VCaP (cell line): Measurements from ENCODE around the gene LDHA.

Experiments
- H3K27ac ChIP-seq: fragments of 450-650 bp; 2 replicates; pipeline ENCODE4 v1.5.1; 2017
- TF ChIP-seq, protein P1 (sequence below): fragments of 450-650 bp; conservative IDR thresholded peaks from 2 replicates; pipeline ENCODE4 v1.5.1; 2017; ENCODE audit warnings: mild to moderate bottlenecking, moderate library complexity

The LDHA gene

DNA sequence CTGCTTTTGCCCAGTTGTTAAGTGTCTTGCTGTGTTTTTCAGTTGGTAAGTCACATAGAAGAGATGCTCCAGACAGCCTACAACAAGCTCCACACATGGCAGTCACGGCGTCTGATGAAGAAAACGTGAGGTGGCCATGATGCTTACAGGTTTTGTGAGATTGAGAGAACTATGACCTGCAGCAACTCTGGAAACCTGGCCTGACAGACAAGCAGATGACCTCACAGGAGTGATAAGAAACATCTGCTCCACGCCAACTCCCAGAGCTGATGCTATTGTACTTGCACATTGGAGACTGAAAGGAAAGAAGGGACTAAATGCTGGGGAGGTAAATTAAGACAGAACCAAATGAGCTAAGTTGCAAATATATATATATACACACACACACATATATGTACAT, 28.6 kb upstream of the LDHA start:
- H3K27ac ChIP-seq: no peak overlapping the region
- TF ChIP-seq, protein P1, sequence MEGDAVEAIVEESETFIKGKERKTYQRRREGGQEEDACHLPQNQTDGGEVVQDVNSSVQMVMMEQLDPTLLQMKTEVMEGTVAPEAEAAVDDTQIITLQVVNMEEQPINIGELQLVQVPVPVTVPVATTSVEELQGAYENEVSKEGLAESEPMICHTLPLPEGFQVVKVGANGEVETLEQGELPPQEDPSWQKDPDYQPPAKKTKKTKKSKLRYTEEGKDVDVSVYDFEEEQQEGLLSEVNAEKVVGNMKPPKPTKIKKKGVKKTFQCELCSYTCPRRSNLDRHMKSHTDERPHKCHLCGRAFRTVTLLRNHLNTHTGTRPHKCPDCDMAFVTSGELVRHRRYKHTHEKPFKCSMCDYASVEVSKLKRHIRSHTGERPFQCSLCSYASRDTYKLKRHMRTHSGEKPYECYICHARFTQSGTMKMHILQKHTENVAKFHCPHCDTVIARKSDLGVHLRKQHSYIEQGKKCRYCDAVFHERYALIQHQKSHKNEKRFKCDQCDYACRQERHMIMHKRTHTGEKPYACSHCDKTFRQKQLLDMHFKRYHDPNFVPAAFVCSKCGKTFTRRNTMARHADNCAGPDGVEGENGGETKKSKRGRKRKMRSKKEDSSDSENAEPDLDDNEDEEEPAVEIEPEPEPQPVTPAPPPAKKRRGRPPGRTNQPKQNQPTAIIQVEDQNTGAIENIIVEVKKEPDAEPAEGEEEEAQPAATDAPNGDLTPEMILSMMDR: no peak

DNA sequence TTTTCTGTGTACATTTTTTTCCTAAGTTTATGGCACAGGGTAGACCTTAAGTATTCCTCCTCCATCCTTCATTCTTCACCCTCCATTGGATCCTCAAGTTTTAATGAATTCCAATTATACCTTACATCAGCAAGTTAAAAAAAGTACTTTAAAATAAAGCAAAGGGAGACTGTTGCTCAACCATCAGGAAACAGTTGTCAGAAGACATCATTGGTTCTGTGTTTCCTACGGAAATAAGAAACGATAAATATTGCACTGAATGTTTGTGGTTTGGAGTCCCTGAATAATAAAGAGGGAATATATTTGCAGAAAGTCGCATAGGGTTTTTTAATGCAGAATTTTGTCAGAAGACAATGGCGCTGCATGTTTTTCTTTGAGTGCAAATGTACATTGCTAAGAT, 28.1 kb upstream of the LDHA start:
- TF ChIP-seq, protein P1: no peak
- no peak overlapping the region for H3K27ac ChIP-seq

DNA sequence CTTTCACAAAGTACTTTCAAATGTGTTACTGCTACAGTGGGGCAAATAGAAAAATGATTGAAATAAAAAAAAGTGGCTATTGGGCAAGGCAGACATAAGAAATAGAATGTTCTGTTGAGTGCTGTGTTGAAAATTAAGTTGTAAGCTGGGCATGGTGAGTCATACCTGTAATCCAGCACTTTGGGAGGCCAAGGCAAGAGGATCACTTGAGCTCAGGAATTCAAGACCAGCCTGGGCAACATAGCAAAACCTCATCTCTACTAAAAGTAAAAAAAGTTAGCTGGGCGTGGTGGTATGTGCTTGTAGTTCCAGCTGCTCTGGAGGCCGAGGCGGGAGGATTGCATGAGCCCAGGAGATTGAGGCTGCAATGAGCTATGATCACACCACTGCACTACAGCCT, 26.9 kb upstream of the LDHA start:
- H3K27ac ChIP-seq: no peak overlapping the region
- TF ChIP-seq, protein P1: no peak

- H3K27ac ChIP-seq: no peak overlapping the region
- TF ChIP-seq, protein P1: no peak
Observed at GRCh38 chr11:18368221-18368620, 26.1 kb upstream of the LDHA start.

DNA sequence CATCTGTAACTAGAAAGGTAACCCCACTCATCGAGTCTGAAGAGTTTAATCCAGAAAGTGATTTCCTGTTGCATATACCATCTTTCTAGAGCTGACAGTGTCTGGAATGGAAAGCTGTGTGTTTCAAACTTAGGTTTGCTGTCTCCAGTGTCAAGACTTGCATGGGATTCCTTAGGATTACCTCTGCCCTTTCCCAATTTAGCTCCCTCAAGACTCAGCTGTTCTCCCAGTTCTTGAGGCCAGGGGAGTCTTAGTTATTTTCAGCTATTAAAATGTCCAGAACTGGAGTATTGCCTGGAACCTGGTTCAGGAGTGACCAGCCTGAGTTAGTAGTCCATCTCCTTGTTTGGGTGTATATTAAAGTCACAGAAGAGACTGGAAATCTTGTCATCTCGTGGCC, 25.0 kb upstream of the LDHA start:
- TF ChIP-seq, protein P1: no peak
- H3K27ac ChIP-seq: no peak overlapping the region

DNA sequence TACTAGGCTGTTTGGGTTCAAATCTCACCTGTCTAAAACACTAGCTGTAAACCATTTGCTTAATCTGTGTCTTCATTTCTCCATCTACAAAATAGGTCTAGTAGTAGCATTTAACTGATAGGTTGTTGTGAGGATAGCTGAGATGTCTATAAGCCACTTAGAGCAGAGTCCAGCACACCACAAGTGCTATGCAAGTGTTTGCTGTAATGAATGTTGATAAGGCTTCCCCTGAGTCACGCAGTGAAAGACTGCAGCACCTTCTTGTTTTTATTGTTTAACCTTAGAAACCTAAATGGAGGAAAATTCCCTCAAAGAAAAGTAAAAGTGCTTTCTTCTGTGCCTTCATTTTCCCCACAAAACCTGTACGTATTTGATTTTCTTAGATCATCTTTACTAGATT, 23.1 kb upstream of the LDHA start:
- TF ChIP-seq, protein P1: no peak

DNA sequence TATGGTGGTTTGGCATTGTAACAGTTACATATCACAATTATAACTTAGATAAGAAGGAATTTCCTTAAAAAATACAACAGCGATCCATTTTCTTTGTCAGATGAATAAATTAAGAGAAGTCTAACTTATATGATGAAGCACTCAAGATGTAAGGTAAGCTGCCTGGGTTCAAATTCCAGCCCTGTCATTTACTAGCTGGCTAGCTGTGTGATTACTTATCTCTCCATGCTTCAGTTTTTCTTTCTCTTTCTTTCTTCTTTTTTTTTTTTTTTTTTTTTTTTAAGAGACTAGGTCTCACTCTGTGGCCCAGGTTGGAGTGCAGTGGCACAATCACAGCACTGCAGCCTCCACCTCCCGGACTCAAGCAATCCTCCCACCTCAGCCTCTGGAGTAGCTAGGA, 22.2 kb upstream of the LDHA start:
- TF ChIP-seq, protein P1: no peak
- no peak overlapping the region for H3K27ac ChIP-seq

More for the DNA sequence above, 23.1 kb upstream of the LDHA start:
- H3K27ac ChIP-seq: no peak overlapping the region

DNA sequence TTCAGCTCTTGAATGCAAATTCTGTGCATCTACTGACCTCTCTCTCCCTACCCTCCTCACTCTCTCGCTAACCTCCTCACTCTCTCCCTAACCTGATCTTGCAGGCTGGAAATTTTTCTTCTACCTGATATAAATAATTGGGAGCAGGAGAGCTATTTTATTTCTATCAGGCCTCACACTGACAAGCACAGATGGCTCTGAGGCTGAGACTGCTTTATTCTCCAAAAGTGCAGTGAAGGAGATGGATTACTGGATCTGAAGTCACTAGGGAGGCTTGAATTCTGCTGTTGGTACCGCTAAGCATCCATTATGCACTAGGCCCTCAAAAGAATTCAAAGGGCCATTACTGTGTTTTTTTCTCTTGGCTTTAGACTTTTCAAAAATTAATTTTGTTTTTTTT, 19.4 kb upstream of the LDHA start:
- no peak overlapping the region for H3K27ac ChIP-seq
- TF ChIP-seq, protein P1: no peak
